ENCODE data around the gene GSG1L.

The GSG1L gene

DNA sequence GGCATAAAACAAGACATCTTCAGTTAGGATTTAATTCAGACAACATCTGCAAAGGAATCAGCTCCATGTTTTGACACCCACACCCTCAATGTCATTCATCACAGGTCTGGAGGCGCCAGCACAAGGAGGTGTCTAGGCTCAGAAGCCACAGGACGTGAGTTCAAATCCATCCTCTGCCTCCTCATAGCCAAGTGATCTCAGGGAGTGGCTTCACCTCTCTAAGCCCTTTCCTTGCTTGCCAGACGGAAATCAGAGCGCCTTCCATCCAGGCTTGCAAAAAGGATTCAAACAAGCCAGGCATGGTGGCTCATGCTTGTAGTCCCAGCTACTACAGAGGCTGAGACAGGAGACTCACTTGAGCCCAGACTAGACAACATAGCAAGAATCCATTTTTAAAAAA lies 84.6 kb downstream of the GSG1L start:
- TF ChIP-seq, protein P1, sequence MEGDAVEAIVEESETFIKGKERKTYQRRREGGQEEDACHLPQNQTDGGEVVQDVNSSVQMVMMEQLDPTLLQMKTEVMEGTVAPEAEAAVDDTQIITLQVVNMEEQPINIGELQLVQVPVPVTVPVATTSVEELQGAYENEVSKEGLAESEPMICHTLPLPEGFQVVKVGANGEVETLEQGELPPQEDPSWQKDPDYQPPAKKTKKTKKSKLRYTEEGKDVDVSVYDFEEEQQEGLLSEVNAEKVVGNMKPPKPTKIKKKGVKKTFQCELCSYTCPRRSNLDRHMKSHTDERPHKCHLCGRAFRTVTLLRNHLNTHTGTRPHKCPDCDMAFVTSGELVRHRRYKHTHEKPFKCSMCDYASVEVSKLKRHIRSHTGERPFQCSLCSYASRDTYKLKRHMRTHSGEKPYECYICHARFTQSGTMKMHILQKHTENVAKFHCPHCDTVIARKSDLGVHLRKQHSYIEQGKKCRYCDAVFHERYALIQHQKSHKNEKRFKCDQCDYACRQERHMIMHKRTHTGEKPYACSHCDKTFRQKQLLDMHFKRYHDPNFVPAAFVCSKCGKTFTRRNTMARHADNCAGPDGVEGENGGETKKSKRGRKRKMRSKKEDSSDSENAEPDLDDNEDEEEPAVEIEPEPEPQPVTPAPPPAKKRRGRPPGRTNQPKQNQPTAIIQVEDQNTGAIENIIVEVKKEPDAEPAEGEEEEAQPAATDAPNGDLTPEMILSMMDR (conservative IDR thresholded peaks at IDR 0.05; ENCODE audit: low read depth, low read length), result no peak
- no peak for DNase-seq (ENCODE audit: low read depth)
- H3K4me3 ChIP-seq (ENCODE audit: low read length), result no peak overlapping the region

DNA sequence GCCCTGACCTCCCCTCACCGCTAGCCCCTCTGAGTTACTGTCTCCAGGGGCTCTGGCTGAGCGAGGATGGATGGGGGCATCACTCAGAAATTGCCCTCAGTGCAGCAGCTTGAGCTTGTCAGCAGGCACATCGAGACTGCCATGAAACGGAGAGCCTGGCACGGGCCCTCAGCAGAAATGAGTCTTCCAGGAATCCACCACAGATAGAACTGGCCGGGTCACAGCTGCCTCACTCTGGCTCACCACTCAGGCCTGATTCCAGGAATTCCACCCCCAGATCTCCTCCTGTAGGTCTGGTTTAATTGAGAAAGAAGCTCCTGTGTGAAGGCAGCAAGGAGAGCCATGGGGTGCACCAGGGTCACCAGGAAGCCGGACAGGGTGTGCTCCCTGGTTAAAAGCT lies 85.5 kb downstream of the GSG1L start:
- no peak for DNase-seq (ENCODE audit: low read depth)
- H3K4me3 ChIP-seq (ENCODE audit: low read length), result no peak overlapping the region

DNA sequence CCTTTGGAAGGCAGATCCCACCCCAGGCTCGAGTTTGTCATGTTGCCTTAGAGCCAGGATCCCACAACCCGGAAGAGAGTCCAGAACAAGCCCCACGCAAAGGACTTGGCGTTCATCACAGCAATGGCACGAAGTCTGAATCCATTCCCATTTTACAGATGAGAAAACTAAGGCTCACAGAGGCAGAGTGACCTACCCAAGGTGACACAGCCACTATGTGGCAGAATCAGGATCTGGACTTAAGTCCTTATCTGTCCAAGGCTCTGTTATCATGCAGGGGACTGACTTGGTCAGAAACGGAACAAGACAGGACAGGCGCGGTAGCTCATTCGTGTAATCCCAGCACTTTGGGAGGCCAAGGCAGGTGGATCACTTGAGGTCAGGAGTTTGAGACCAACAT lies 86.5 kb downstream of the GSG1L start:
- TF ChIP-seq, protein P1 (conservative IDR thresholded peaks at IDR 0.05; ENCODE audit: low read depth, low read length), result no peak
- H3K4me3 ChIP-seq (ENCODE audit: low read length), result no peak overlapping the region
- no peak for DNase-seq (ENCODE audit: low read depth)

More for the DNA sequence above, 85.5 kb downstream of the GSG1L start:
- TF ChIP-seq, protein P1 (conservative IDR thresholded peaks at IDR 0.05; ENCODE audit: low read depth, low read length), result no peak

GRCh38 chr16:27974896-27975540 lies 88.5 kb downstream of the GSG1L start:
- TF ChIP-seq, protein P1 (conservative IDR thresholded peaks at IDR 0.05; ENCODE audit: low read depth, low read length), result no peak
- no peak overlapping the region for H3K4me3 ChIP-seq (ENCODE audit: low read length)

GRCh38 chr16:27973678-27974077 lies 89.8 kb downstream of the GSG1L start:
- no peak for DNase-seq (ENCODE audit: low read depth)
- H3K4me3 ChIP-seq (ENCODE audit: low read length), result no peak overlapping the region
- TF ChIP-seq, protein P1 (conservative IDR thresholded peaks at IDR 0.05; ENCODE audit: low read depth, low read length), result peak; percentile 23

More at GRCh38 chr16:27974896-27975540, 88.5 kb downstream of the GSG1L start:
- DNase-seq (ENCODE audit: low read depth), result no peak

DNA sequence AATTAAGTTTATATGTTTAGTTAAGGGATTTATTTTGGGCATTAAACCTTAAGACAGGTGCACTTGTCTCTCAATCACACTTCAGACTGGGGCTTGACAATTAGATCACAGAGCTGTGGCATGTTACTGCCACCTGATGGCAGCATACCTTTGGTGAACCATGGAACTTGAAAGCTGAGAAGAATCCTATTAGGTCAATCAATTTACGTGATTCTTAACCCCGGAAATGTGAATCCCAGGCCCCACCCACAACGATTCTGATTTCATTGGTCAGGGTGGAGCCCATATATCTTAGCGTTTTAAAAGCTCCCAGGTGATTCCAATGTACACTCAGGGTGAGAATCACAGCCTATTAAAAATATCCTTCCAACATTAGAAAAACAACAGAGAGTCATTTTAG lies 91.0 kb downstream of the GSG1L start:
- H3K4me3 ChIP-seq (ENCODE audit: low read length), result no peak overlapping the region
- TF ChIP-seq, protein P1 (conservative IDR thresholded peaks at IDR 0.05; ENCODE audit: low read depth, low read length), result peak; percentile 81
- peak; percentile 10 for DNase-seq (ENCODE audit: low read depth)

DNA sequence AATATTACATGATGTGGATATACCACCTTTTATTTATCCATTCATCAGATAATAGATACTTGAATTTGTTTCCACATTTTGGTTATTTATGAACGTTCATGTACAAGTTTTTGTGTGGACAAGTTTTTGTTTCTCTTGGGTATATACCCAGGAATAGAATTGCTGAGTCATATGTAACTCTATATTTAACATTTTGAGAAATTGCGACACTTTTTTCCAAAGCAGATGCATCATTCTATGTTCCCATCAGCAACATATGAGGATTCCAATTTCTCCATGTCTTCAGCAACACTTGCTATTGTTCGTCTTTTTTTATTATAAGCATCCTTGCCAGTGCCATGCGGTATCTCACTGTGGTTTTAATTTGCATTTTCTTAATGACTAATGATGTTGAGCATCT lies 93.9 kb downstream of the GSG1L start:
- no peak for DNase-seq (ENCODE audit: low read depth)
- TF ChIP-seq, protein P1 (conservative IDR thresholded peaks at IDR 0.05; ENCODE audit: low read depth, low read length), result no peak
- no peak overlapping the region for H3K4me3 ChIP-seq (ENCODE audit: low read length)

All from retinal pigment epithelial cell (primary cell).